ENCODE results near the gene SLC7A11. TPM values are rescaled to one million over a fixed set of nuclear protein-coding genes. Genes with fewer than 3 reads are reported as not detected.

Gene SLC7A11
- total RNA-seq: 1 to 10 TPM in 1 of 4 donors, under 1 TPM in 2, not detected in 1; under 0.01 to 2.5 (median 0.82) TPM

GRCh38 chr4:138242076-138242833, at the start of gene SLC7A11:
TSS of gene SLC7A11 (minus strand) at chr4:138242349. CDS start at chr4:138242069, 280 bp downstream.
- intact Hi-C loops (cut with DNase I; ENCODE audit: low total_unique reads) (no loop called here), in situ Hi-C loops (cut with MboI; ENCODE audit: low pct_ligation_motif_present in 1 of 4, low pct_unique_long_range_greater_than_20kb in 1 of 4, low sequenced_read_pairs in 3 of 4) (no loop called here)
- peak; percentile 64 to 85 (median 83) for TF ChIP-seq POLR2AphosphoS5 (IDR thresholded peaks at IDR 0.05)
- TF ChIP-seq POLR2A (IDR thresholded peaks at IDR 0.05): peak; percentile 78
- no peak for TF ChIP-seq EP300 (IDR thresholded peaks at IDR 0.05; ENCODE audit: low read depth)
- TF ChIP-seq, protein P1, sequence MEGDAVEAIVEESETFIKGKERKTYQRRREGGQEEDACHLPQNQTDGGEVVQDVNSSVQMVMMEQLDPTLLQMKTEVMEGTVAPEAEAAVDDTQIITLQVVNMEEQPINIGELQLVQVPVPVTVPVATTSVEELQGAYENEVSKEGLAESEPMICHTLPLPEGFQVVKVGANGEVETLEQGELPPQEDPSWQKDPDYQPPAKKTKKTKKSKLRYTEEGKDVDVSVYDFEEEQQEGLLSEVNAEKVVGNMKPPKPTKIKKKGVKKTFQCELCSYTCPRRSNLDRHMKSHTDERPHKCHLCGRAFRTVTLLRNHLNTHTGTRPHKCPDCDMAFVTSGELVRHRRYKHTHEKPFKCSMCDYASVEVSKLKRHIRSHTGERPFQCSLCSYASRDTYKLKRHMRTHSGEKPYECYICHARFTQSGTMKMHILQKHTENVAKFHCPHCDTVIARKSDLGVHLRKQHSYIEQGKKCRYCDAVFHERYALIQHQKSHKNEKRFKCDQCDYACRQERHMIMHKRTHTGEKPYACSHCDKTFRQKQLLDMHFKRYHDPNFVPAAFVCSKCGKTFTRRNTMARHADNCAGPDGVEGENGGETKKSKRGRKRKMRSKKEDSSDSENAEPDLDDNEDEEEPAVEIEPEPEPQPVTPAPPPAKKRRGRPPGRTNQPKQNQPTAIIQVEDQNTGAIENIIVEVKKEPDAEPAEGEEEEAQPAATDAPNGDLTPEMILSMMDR (IDR thresholded peaks at IDR 0.05): peak in 3 of 5 experiments; percentile 7 to 46 (median 33)
- Histone ChIP-seq H3K36me3 (no peaks in the 10 kb centered on the region), H3K4me3 (peak within 1 kb of the TSS in 3 of 4 donors; percentile 13 to 42 (median 20)), H3K27me3 (no peaks in the 10 kb centered on the region), H3K4me1 (peaks cover 0 to 19% (median 4%) of the 10 kb centered on the region in 4 donors), H3K9me3 (no peaks in the 10 kb centered on the region), H3K27ac (peak within 1 kb of the TSS; percentile 59 to 79 (median 77))
- 2 to 5% methylated on average over 10 to 12 of the region's 12 CpGs for WGBS, 2 donors (ENCODE audit: low coverage in 1 of 2)
- DNase-seq: peak; percentile 83

DNA sequence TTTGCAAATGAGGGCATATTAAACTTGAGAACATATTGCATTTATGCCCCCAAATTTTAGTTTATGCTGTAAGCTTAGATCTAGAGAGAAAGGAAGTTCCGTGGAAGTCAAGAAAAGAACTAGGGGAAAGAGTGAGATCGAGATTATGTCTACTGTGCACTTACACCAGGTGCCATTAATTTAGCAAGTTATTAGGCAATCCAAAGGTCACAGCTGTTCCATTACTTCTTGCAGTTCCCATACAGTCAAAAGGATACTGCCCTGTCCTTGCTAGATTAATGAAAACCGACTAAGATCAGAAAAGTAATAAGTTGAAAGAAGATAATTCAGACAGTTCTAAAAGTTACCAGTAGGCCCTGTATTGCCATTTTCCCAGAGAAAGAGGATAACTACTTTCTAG, 49.3 kb upstream of the SLC7A11 start:
- H3K4me1 ChIP-seq: no peaks in the 10 kb centered on the region
- TF ChIP-seq EP300 (IDR thresholded peaks at IDR 0.05; ENCODE audit: low read depth) (no peak), POLR2AphosphoS5 (IDR thresholded peaks at IDR 0.05) (no peak), POLR2A (IDR thresholded peaks at IDR 0.05) (no peak)
- TF ChIP-seq, protein P1 (IDR thresholded peaks at IDR 0.05): no peak
- no peaks in the 10 kb centered on the region for H3K36me3 ChIP-seq
- H3K4me3 ChIP-seq: no peak overlapping the region
- in situ Hi-C loops (cut with MboI; ENCODE audit: low pct_ligation_motif_present in 1 of 4, low pct_unique_long_range_greater_than_20kb in 1 of 4, low sequenced_read_pairs in 3 of 4) (no loop called here), intact Hi-C loops (cut with DNase I; ENCODE audit: low total_unique reads) (no loop called here)
- no peaks in the 10 kb centered on the region for H3K27me3 ChIP-seq
- 78 to 92% methylated on average over 3 of the region's 3 CpGs for WGBS, 2 donors (ENCODE audit: low coverage in 1 of 2)
- no peaks in the 10 kb centered on the region for H3K9me3 ChIP-seq
- no peak overlapping the region for H3K27ac ChIP-seq
- DNase-seq: no peak

DNA sequence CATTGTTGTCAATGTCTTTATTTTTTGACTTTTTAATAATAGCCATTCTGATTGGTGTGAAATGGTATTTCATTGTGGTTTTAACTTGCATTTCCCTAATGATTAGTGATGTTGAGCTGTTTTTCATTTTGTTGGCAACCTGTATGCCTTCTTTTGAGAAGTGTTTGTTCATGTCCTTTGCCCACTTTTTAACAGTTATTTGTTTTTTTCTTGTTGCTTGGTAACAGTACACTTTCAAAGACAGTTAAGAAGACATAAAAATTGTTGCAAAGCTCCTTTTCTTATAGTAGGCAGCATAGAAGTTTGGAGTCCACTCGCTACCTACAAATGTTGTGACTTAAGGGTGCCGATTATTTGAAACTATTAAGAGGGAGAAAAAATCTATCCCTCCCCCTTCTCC, 48.7 kb upstream of the SLC7A11 start:
- DNase-seq: no peak
- H3K27me3 ChIP-seq: no peaks in the 10 kb centered on the region
- H3K4me3 ChIP-seq: no peak overlapping the region
- WGBS, 2 donors (ENCODE audit: low coverage in 1 of 2): 89 to 94% methylated on average over 2 of the region's 2 CpGs
- H3K27ac ChIP-seq: no peak overlapping the region
- no peaks in the 10 kb centered on the region for H3K36me3 ChIP-seq
- in situ Hi-C loops (cut with MboI; ENCODE audit: low pct_ligation_motif_present in 1 of 4, low pct_unique_long_range_greater_than_20kb in 1 of 4, low sequenced_read_pairs in 3 of 4): no loop called here
- no peak for TF ChIP-seq POLR2A (IDR thresholded peaks at IDR 0.05)
- no peak for TF ChIP-seq POLR2AphosphoS5 (IDR thresholded peaks at IDR 0.05)
- TF ChIP-seq EP300 (IDR thresholded peaks at IDR 0.05; ENCODE audit: low read depth): no peak
- TF ChIP-seq, protein P1 (IDR thresholded peaks at IDR 0.05): no peak
- H3K9me3 ChIP-seq: no peaks in the 10 kb centered on the region
- intact Hi-C loops (cut with DNase I; ENCODE audit: low total_unique reads): no loop called here
- H3K4me1 ChIP-seq: no peaks in the 10 kb centered on the region

GRCh38 chr4:138279286-138279685, 37.1 kb upstream of the SLC7A11 start:
- Histone ChIP-seq H3K4me3 (no peak overlapping the region), H3K27ac (no peak overlapping the region), H3K4me1 (no peaks in the 10 kb centered on the region), H3K9me3 (no peaks in the 10 kb centered on the region), H3K27me3 (no peaks in the 10 kb centered on the region), H3K36me3 (no peaks in the 10 kb centered on the region)
- DNase-seq: no peak
- 93 to 96% methylated on average over 3 of the region's 3 CpGs for WGBS, 2 donors (ENCODE audit: low coverage in 1 of 2)
- intact Hi-C loops (cut with DNase I; ENCODE audit: low total_unique reads): no loop called here
- TF ChIP-seq POLR2A (IDR thresholded peaks at IDR 0.05) (no peak), POLR2AphosphoS5 (IDR thresholded peaks at IDR 0.05) (no peak), EP300 (IDR thresholded peaks at IDR 0.05; ENCODE audit: low read depth) (no peak)
- TF ChIP-seq, protein P1 (IDR thresholded peaks at IDR 0.05): no peak
- in situ Hi-C loops (cut with MboI; ENCODE audit: low pct_ligation_motif_present in 1 of 4, low pct_unique_long_range_greater_than_20kb in 1 of 4, low sequenced_read_pairs in 3 of 4): no loop called here
